ENCODE results near the gene PPP1R3F. TPM values are rescaled to one million over a fixed set of nuclear protein-coding genes. Genes with fewer than 3 reads are reported as not detected.

PPP1R3F gene
- total and polyA plus RNA-seq, 8 donors = 1.4 to 20.4 (median 4.8) TPM

GRCh38 chrX:49246541-49246940 is 23.1 kb upstream of the PPP1R3F start:
- TF ChIP-seq POLR2A (IDR thresholded peaks at IDR 0.05) (no peak), EP300 (IDR thresholded peaks at IDR 0.05) (no peak), POLR2AphosphoS5 (IDR thresholded peaks at IDR 0.05) (no peak)
- TF ChIP-seq, protein P1, sequence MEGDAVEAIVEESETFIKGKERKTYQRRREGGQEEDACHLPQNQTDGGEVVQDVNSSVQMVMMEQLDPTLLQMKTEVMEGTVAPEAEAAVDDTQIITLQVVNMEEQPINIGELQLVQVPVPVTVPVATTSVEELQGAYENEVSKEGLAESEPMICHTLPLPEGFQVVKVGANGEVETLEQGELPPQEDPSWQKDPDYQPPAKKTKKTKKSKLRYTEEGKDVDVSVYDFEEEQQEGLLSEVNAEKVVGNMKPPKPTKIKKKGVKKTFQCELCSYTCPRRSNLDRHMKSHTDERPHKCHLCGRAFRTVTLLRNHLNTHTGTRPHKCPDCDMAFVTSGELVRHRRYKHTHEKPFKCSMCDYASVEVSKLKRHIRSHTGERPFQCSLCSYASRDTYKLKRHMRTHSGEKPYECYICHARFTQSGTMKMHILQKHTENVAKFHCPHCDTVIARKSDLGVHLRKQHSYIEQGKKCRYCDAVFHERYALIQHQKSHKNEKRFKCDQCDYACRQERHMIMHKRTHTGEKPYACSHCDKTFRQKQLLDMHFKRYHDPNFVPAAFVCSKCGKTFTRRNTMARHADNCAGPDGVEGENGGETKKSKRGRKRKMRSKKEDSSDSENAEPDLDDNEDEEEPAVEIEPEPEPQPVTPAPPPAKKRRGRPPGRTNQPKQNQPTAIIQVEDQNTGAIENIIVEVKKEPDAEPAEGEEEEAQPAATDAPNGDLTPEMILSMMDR (IDR thresholded peaks at IDR 0.05) = no peak
- peaks cover 0 to 90% (median 84%) of the 10 kb centered on the region in 4 donors for H3K36me3 ChIP-seq
- no peaks in the 10 kb centered on the region for H3K4me1 ChIP-seq
- no peak for DNase-seq
- no peaks in the 10 kb centered on the region for H3K9me3 ChIP-seq
- no peak overlapping the region for H3K4me3 ChIP-seq
- 82 to 94% (median 92%) methylated on average over 4 to 10 of the region's 10 CpGs for WGBS, 5 donors
- intact Hi-C loops (cut with DNase I; ENCODE audit: low total_unique reads) = no loop called here
- no peaks in the 10 kb centered on the region for H3K27me3 ChIP-seq
- H3K27ac ChIP-seq = no peak overlapping the region

GRCh38 chrX:49247346-49247745 is 22.2 kb upstream of the PPP1R3F start:
- Histone ChIP-seq H3K4me3 (no peak overlapping the region), H3K4me1 (no peaks in the 10 kb centered on the region), H3K27me3 (no peaks in the 10 kb centered on the region), H3K36me3 (peaks cover 0 to 84% (median 80%) of the 10 kb centered on the region in 4 donors), H3K27ac (no peak overlapping the region), H3K9me3 (no peaks in the 10 kb centered on the region)
- no peak for TF ChIP-seq POLR2A (IDR thresholded peaks at IDR 0.05)
- no peak for TF ChIP-seq POLR2AphosphoS5 (IDR thresholded peaks at IDR 0.05)
- TF ChIP-seq, protein P1 (IDR thresholded peaks at IDR 0.05) = no peak
- no peak for TF ChIP-seq EP300 (IDR thresholded peaks at IDR 0.05)
- WGBS, 5 donors = 78 to 100% (median 96%) methylated on average over 4 to 11 of the region's 11 CpGs
- intact Hi-C loops (cut with DNase I; ENCODE audit: low total_unique reads) = no loop called here
- DNase-seq = no peak

GRCh38 chrX:49247916-49248811 is 21.4 kb upstream of the PPP1R3F start:
- peaks cover 0 to 76% (median 72%) of the 10 kb centered on the region in 4 donors for H3K36me3 ChIP-seq
- H3K27ac ChIP-seq = no peak overlapping the region
- DNase-seq = no peak
- H3K9me3 ChIP-seq = no peaks in the 10 kb centered on the region
- H3K27me3 ChIP-seq = no peaks in the 10 kb centered on the region
- no peak for TF ChIP-seq POLR2AphosphoS5 (IDR thresholded peaks at IDR 0.05)
- no peak for TF ChIP-seq POLR2A (IDR thresholded peaks at IDR 0.05)
- no peak for TF ChIP-seq EP300 (IDR thresholded peaks at IDR 0.05)
- TF ChIP-seq, protein P1 (IDR thresholded peaks at IDR 0.05) = no peak
- H3K4me3 ChIP-seq = no peak overlapping the region
- WGBS, 5 donors = 72 to 92% (median 83%) methylated on average over 5 to 28 of the region's 28 CpGs
- intact Hi-C loops (cut with DNase I; ENCODE audit: low total_unique reads) = no loop called here
- H3K4me1 ChIP-seq = no peaks in the 10 kb centered on the region

- 50 to 91% (median 77%) methylated on average over 2 to 6 of the region's 6 CpGs for WGBS, 5 donors
- TF ChIP-seq EP300 (IDR thresholded peaks at IDR 0.05) = no peak
- Histone ChIP-seq H3K27me3 (no peaks in the 10 kb centered on the region), H3K27ac (no peak overlapping the region), H3K36me3 (peaks cover 0 to 67% (median 63%) of the 10 kb centered on the region in 4 donors), H3K4me1 (no peaks in the 10 kb centered on the region), H3K9me3 (no peaks in the 10 kb centered on the region), H3K4me3 (no peak overlapping the region)
- intact Hi-C loops (cut with DNase I; ENCODE audit: low total_unique reads) = no loop called here
- no peak for DNase-seq
Measured at GRCh38 chrX:49249071-49249470, 20.5 kb upstream of the PPP1R3F start.

GRCh38 chrX:49249616-49250015 is 20.0 kb upstream of the PPP1R3F start:
- TF ChIP-seq, protein P1 (IDR thresholded peaks at IDR 0.05) = no peak
- no peak for TF ChIP-seq EP300 (IDR thresholded peaks at IDR 0.05)
- no peak for TF ChIP-seq POLR2AphosphoS5 (IDR thresholded peaks at IDR 0.05)
- no peak for TF ChIP-seq POLR2A (IDR thresholded peaks at IDR 0.05)
- no peak overlapping the region for H3K4me3 ChIP-seq
- no peaks in the 10 kb centered on the region for H3K4me1 ChIP-seq
- no peaks in the 10 kb centered on the region for H3K27me3 ChIP-seq
- DNase-seq = no peak
- H3K9me3 ChIP-seq = no peaks in the 10 kb centered on the region
- no peak overlapping the region for H3K27ac ChIP-seq
- WGBS, 5 donors = 80 to 91% (median 87%) methylated on average over 4 to 9 of the region's 9 CpGs
- intact Hi-C loops (cut with DNase I; ENCODE audit: low total_unique reads) = no loop called here
- peaks cover 0 to 61% (median 57%) of the 10 kb centered on the region in 4 donors for H3K36me3 ChIP-seq

Measured in stomach (tissue), 9 donors.